Fibroblast of skin of left quadriceps (primary cell): ENCODE measurements around the gene MEIS2.

Experiments used
- DNase-seq, 2 experiments: peaks; one replicate each; pipeline ENCODE4 v3.0.0-alpha.2; 2013; ENCODE audit warnings: low read depth in 2 of 2

MEIS2 gene

GRCh38 chr15:37041042-37041441 is 59.3 kb downstream of the MEIS2 start:
- DNase-seq, result no peak

GRCh38 chr15:37040072-37040742 is 60.1 kb downstream of the MEIS2 start:
- no peak for DNase-seq

GRCh38 chr15:37038716-37039106 is 61.6 kb downstream of the MEIS2 start:
- DNase-seq, result no peak

- no peak for DNase-seq
These were observed 62.3 kb downstream of the MEIS2 start for GRCh38 chr15:37037850-37038715.

GRCh38 chr15:37037071-37037655 is 63.2 kb downstream of the MEIS2 start:
- DNase-seq, result no peak

- no peak for DNase-seq
These were observed 65.3 kb downstream of the MEIS2 start for GRCh38 chr15:37034835-37035748.

GRCh38 chr15:37034392-37034791 is 66.0 kb downstream of the MEIS2 start:
- DNase-seq, result no peak

GRCh38 chr15:37032091-37032775 is 68.1 kb downstream of the MEIS2 start:
- DNase-seq, result no peak

- DNase-seq, result peak; percentile 56 to 63
These were observed 69.2 kb downstream of the MEIS2 start for GRCh38 chr15:37031198-37031597.

- DNase-seq, result peak; percentile 92 to 93
These were observed 71.6 kb downstream of the MEIS2 start for GRCh38 chr15:37028625-37029296.

- no peak for DNase-seq
These were observed 79.5 kb downstream of the MEIS2 start for GRCh38 chr15:37020852-37021251.

- no peak for DNase-seq
These were observed 80.6 kb downstream of the MEIS2 start for GRCh38 chr15:37019479-37020433.

GRCh38 chr15:37017031-37017625 is 83.2 kb downstream of the MEIS2 start:
- no peak for DNase-seq

GRCh38 chr15:37016231-37016630 is 84.1 kb downstream of the MEIS2 start:
- DNase-seq, result peak; percentile 80

GRCh38 chr15:37015451-37015850 is 84.9 kb downstream of the MEIS2 start:
- no peak for DNase-seq

- no peak for DNase-seq
These were observed 85.3 kb downstream of the MEIS2 start for GRCh38 chr15:37015035-37015434.

GRCh38 chr15:37014566-37014965 is 85.8 kb downstream of the MEIS2 start:
- DNase-seq, result no peak

GRCh38 chr15:37014137-37014536 is 86.2 kb downstream of the MEIS2 start:
- no peak for DNase-seq

- no peak for DNase-seq
These were observed 89.8 kb downstream of the MEIS2 start for GRCh38 chr15:37010595-37010994.
